Measurements from ENCODE around the gene MON1A.
"Not testable (repeated sequence)": the region's sequence is repeated elsewhere in the genome, so short reads cannot be mapped to it uniquely, and the experiment has no call there.

MON1A gene, protein sequence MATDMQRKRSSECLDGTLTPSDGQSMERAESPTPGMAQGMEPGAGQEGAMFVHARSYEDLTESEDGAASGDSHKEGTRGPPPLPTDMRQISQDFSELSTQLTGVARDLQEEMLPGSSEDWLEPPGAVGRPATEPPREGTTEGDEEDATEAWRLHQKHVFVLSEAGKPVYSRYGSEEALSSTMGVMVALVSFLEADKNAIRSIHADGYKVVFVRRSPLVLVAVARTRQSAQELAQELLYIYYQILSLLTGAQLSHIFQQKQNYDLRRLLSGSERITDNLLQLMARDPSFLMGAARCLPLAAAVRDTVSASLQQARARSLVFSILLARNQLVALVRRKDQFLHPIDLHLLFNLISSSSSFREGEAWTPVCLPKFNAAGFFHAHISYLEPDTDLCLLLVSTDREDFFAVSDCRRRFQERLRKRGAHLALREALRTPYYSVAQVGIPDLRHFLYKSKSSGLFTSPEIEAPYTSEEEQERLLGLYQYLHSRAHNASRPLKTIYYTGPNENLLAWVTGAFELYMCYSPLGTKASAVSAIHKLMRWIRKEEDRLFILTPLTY

DNA sequence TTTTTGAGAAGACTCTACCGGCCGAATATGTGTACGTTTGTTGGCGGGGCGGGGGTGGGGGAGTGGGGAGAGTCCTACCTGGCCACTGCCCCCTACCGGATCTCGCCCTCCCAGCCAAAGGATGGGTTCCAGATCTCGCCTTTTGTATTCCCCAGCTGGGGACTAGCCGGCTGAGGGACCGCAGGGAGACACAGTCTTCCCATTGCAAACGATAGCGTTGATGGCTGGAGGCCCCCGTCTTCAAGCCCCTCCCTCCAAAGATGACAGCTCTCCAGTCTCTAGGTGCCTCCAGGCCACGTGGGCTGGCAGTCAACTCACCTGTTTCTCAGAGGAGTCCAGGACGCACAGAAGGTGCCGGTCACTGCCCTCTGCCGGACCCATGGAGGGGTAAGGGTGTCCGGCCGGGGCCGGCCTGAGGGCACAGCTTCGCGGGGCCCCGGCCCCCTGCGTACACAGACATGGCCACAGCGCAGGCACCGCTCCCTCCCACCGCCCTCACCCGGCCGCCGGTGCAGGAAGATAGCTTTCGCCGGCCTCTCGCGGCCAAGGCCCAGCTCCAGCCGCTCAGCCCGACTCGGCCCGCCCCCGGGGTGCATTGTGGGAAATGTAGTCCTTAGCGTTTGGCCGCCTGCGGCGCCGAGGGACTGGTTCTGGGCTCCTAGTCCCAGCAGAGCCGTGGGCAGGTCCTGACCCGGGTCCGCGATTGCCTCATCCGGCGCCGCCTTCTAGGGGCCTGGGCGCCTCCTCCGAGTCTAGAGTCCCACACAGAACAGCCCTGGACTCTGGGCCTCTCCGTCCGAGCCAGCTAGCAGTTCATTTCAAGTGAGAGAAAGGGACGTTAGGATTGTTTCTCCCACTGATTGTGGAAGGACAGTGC is at the start of gene MON1A:
MON1A (minus strand) TSS at position 521 of the 877 bp plus-strand sequence. CDS start 16,465 bp downstream, outside the sequence.
- DNase-seq, result peak; percentile 86

DNA sequence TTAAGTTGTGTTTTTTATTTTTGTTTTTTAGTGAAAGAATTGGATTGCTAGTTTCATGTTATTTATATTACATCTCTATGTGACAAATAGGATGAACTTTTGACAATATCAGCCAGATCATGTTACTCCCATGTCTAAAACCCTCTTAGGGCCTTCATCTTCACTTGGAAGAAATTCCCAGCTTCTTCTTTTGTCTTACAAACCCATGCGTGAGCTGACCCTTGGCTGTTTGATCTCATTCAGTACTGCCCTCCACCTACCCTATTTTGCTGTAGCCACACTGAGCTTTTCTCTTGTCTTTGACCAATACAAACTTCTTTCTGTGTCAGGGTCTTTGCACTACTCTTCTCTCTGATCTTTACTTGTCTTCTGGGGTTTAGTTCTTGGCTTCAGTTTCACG is 47.3 kb upstream of the MON1A start:
- no peak for DNase-seq

DNA sequence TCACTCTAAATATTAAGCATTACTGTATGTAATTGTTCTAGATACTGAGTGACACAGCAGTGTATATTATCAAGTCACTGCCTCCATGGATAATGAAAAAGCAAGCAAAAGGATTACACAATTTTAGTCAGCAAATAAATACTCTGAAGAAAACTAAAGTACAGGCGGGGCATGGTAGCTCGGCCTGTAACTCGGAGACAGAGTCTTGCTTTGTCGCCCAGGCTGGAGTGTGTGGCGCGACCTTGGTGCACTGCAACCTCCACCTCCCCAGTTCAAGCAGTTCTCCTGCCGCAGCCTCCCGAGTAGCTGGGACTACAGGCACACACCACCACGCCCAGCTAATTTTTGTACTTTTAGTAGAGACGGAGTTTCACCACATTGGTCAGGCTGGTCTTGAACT is 43.0 kb upstream of the MON1A start:
- DNase-seq, result no peak

DNA sequence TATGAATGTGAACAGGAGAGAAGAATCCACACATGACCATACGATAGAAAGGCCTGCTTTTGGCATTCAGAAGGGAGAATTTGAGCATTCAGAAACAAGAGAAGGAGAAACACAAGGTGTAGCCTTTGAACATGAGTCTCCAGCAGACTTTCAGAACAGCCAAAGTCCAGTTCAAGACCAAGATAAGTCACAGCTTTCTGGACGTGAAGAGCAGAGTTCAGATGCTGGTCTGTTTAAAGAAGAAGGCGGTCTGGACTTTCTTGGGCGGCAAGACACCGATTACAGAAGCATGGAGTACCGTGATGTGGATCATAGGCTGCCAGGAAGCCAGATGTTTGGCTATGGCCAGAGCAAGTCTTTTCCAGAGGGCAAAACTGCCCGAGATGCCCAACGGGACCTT is 38.7 kb upstream of the MON1A start:
- DNase-seq, result no peak

DNA sequence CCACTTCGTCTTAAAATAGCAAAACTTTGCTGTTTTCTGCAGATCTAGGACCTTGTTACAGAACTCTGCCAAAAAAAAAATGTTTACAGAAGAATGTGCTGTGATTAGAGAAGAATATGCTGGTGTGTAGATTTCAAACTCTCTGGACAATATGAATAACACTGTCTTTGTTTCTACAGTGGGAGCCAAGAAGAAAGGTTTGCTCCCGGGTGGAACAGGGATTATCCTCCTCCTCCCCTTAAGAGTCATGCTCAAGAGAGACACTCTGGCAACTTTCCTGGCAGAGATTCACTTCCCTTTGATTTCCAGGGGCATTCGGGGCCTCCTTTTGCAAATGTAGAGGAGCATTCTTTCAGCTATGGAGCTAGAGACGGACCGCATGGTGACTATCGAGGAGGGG is 37.7 kb upstream of the MON1A start:
- DNase-seq, result no peak

DNA sequence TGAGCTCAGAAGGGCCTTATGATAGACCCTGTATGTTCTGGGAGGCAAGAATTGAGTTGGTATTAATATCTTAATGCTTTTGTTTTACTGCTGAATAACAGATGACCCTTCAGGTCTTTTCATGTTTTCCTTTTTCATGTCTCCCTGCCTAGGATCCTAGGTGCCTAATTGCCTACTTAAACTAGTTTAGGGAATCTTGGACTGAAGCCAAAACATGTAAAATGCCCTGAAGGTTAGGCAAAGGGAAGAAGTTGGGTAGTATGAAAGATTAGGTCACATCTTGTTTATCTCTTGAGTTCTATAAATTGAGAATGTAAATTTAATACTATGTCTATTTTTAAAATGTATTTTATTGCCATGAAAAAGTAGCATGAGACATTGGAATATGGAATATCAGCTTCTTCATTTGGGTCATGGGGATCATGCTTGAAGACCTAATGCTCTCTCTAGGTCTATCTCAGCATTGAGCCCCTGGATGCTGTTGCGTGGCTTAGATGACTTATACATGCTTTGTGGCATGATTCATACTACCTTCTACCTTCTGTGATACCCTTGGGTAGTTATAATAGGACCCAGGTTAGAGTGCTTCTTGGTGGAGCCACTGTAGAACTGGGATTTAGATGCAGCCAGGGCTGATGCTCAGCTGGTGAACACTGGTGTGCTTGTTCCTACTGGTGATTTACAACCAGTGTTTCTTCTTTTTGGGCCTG is 36.8 kb upstream of the MON1A start:
- DNase-seq, result no peak

DNA sequence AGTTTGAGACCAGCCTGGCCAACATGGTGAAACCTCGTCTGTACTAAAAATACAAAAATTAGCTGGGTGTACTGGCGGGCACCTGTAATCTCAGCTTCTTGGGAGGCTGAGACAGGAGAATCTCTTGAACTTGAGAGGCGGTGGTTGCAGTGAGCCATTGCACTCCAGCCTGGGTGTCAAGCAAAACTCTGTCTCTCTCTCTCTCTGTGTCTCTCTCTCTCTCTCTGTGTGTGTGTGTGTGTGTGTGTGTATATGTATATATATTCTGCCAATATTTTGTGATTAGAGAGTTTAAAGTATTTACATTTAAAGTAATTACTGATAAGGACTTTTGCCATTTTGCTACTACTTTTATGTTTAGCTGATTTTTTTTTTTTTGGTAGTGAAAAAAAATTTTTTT is 26.0 kb upstream of the MON1A start:
- DNase-seq, result no peak

DNA sequence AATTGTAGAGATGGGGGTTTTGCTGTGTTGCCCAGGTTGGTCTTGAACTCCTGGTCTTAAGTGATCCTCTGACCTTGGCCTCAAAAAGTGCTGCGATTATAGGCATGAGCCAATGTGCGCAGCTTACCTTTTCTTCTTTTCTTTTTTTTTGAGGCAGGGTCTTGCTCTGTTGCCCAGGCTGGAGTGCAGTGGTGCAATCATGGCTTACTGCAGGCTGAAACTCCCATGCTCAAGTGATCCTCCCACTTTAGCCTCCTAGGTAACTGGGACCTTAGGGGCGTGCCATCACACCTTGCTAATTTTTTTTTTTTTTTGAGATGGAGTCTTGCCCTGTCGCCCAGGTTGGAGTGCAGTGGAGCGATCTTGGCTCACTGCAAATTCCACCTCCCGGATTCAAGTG is 23.3 kb upstream of the MON1A start:
- no peak for DNase-seq

DNA sequence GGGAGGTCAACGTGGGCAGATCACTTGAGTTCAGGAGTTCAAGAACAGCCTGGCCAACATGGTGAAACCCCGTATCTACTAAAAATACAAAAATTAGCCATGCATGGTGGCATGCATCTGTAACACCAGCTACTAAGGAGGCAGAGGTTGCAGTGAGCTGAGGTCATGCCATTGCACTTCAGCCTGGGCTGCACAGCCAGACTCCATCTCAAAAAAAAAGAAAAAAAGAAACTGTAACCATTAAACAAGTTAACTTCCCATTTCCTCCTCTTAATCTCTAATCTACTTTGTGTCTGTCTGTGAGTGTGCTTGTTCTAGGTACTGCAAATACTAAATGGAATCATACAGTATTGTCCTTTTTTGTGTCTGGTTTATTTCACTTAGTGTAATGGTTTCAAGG is 13.0 kb upstream of the MON1A start:
- no peak for DNase-seq

DNA sequence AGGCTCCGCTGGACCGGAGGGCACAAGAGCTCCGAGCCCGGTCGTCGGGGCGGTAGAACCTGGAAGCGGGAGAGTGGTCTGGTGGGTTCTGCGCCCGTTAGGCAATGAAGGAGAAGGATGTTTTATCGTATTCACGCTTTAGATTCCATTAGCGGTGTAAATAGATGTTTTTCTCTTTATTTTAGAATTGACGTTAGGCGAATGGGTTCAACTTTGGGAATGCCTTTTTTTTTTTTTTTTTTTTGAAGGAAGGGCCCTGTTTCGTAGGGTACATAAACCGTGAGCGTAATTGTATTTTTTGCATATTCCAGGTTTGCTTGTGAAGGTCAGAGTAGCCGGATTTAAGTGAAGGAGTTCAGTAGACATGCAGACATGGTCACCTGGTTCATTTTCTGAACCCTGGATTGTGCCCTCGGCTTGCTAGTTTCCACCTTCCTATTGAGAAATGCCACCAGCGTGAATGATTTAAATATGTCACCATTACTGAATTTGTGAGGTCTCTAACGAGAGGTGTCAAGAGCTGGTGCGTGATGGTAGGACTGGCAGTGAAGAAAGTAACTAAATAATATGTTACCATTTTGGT is 11.1 kb upstream of the MON1A start:
- no peak for DNase-seq

DNA sequence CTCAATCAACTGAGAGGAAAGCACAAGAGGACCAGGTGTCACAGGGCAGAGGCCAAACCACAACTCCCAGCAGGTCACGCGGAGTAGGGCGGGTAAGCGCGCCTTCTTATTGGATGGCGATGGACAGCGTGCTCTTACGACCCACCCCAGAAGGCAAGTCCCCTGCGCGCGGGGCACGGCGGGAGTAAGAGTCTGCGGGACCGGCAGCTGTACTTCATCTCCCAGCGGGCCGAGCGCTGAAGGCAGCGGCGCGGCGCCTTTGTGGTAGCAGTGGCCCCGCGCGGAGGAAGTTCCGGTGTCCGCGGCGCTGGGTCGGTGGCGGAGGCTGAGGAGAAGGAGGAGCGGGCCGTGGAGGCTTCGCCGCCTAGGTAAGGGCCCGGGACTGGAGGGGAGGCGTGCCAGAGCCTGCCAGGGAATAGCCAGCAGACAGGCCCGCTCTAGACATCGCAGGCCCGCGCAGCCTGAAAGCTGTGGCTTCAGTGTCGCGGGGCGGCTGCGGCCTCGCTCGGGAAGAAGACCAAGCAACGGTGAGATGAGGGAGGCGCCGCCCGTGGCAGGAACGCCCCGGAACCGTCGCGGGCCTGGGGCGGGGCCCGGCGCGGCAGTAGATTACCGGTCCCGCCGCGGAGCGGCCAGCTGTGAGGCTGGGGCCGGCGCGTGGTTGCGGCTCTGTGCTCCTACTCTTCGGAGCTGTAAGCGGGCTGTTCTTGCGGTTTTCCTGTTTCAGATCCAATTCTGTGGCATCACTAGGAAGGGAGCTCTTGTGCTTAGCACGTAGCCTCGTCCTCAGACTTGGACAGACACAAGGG is 10.5 kb upstream of the MON1A start, which contains the start of gene RBM6:
RBM6 (plus strand) TSS at position 293 of the 809 bp plus-strand sequence. CDS start 22,492 bp downstream, outside the sequence.
- DNase-seq, result peak; percentile 95

DNA sequence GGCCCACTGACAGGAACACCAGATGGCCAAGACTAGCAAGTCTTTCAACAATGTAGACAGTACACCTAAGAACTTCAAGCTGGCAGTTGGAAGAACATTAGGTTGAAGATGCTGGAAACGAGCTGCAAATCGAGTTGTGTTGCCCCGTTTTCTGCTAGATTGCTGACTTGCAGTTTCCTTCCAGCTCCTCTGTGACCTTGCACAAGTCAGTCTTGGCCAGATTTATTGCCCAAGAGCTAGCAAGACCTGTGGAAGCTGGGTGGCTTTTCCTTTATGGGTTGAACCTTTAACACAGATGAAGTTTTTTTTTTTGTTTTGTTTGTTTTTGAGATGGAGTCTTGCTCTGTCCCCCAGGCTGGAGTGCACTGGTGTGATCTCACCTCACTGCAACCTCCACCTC is 7.5 kb upstream of the MON1A start:
- no peak for DNase-seq

DNA sequence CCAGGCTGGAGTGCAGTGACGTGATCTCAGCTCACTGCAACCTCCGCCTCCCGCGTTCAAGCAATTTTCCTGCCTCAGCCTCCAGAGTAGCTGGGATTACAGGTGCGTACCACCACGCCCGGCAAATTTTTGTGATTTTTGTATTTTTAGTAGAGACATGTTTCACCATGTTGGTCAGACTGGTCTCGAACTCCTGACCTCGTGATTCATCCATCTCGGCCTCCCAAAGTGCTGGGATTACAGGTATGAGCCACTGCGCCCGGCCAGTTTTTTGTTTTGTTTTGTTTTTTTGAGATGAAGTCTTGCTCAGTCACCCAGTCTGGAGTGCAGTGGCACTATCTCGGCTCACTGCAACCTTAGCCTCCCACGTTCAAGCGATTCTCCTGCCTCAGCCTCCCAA is 2.7 kb upstream of the MON1A start:
- DNase-seq, result not testable (repeated sequence)

DNA sequence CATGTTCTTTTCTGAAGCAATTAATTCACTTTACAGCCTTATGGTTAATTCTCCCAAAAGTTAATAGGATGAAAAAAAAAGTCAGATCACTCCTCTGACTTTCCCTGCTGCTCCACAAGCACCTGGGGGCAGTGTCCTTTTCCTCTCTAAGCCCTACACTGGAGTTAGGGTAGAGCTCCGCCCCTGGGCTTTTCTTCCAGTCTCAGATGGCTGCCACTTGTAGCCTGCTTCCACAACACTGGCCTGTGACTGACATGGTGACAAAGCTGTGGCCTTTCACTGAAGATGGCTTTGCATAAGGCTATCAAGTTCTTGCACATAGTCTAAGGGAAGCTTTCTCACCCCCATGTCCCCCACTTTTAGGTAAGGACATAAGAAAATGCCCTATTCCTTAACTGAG is 1.3 kb upstream of the MON1A start:
- DNase-seq, result no peak

DNA sequence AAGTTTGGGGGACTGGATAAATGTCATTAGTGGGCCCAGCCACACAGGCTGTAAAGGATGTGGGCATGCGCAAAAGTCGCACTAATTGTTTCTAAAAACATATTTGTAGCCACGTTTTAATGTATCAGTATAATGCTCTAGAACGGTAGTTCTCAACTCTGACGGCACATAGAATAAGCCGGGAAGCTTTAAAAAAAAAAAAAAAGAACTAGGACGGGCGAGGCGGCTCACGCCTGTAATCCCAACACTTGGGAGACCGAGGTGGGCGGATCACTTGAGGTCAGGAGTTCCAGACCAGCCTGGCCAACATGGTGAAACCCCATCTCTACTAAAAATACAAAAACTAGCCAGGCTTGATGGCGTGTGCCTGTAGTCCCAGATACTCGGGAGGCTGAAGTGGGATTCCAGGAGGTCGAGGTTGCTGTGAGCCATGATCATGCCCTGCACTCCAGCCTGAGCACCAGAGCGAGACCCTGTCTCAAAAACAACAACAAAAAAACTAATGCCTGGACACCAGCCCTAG is 618 bp upstream of the MON1A start:
- DNase-seq, result no peak

DNA sequence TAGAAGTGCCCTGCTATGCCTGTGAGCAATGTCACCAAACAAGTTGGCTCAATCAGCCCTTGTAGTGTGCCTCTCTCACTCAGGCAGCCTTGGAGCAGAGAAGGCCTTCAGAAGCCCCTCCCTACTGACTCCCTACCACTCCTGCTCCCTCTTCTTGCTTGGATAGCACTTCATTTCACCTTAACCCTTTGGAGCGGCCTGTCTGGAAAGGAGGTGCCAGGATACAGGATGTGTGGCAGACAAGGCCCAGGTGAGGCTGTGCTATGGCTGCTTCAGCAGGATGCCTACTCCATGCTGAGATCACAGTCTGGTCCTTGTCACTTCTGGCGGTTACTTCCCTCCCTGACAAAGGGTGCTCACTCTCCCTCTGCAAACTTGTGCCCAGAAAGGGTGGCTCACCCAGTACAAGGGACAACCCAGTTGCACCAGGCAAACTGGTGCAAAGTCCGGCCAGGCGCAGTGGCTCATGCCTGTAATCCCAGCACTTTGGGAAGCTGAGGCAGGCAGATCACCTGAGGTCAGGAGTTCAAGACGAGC is 1.1 kb downstream of the MON1A start:
- no peak for DNase-seq

DNA sequence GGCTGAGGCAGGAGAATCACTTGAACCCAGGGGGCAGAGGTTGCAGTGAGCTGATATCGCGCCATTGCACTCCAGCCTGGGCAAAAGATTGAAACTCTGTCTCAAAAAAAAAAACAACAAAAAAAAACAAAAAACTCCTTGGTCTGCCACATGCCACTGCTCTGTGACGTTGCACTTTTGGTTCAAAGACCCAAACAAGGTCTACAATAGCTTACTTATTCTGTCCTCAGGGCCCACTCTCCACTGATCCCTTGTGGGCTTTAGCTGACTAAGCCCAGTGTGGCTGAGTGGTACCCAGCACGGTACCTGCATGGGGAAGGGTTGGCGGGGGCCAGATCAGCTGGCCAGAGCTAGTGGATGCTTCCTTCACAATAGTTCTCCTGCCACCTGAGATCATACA is 1.8 kb downstream of the MON1A start:
- no peak for DNase-seq

DNA sequence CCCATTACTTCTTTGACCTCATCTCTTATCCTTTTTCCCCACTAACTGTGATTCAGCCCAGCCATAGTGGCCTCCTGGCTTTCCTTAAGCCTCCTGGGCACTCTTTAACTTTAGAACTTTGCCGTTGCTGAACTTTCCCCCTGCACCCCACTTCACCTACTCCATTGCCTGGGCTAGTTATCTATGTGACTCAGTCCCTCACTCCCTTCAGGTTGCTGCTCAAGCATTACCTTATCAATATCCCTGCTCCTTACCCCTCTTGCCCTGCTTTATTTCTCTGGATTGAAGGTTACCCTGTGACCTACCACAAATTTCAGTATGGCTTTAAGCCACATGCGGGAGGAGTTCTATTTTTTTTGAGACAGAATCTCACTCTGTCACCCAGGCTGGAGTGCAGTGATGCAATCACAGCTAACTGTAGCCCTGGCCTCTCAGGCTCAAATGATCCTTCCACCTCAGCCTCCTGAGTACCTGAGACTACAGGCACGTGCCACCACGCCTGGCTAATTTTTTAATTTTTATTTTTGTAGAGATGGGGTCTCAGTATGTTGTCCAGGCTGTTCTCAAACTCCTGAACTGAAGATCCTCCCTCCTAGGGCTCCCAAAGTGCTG is 3.4 kb downstream of the MON1A start:
- no peak for DNase-seq

DNA sequence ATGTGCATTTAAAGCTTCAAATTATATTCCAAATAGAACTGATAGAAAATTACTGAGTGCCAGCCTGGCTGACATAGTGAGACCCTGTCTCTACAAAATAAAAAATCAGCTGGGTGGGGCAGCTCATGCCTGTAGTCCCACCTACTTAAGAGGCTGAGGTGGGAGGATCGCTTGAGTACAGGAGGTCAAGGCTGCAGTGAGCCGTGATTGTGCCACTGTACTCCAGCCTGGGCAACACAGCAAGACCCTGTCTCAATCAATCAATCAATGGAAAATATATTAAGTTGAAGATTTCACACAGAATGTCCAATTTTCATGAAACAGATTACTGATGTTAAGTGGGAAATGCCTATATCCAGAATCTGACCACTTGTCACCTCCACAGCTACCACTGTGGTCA is 4.1 kb downstream of the MON1A start:
- DNase-seq, result no peak

DNA sequence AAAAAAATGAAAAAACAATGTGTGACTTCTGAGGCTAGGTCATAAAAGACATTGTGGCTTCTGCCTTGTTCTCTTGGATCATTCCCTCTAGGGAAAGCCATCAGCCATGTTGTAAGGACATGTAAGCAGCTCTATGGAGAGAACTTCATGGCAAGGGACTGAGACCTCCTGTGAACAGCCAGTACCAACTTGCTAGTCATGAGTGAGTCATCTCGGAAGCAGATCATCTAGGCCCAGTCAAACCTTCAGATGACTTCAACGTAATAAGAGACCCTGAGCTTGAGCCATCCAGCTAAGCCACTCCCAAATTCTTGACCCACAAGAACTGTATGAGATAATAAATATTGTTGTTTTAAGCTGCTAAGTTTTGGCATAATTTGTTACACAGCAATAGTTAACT is 4.9 kb downstream of the MON1A start:
- no peak for DNase-seq

Data from stimulated activated naive CD4-positive, alpha-beta T cell treated with Interleukin-2 at 50 U/mL for 16 hours (primary cell).